ENCODE measurements around the gene MESD. TPM values are rescaled to one million over a fixed set of nuclear protein-coding genes. Genes with fewer than 3 reads are reported as not detected.

The MESD gene
- total and polyA plus RNA-seq, 9 of the 15 experiments (the other 6 are each of a cell fraction or from before 2014, with no cell fraction given) = 11.3 to 39.7 (median 22.8) TPM

DNA sequence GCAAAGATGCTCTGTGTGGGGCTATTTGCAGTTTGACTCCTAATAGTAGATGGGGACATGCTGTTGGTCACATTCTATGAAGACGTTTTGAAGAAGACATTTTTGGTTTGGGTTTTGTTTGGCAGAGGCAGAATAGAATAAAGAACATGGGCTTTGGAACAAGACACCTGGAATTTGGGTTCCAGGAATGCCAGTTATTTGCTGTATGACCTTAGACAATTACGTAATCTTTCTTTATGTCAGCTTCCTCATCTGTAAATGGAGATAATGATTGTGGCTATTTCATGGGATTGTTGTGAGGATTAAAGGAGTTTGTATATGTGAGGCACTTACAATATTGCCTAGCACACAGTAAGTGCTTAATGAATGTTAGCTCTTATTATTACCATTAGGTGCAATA is 91.6 kb downstream of the MESD start:
- Histone ChIP-seq H4K20me1 (replicated peaks; ENCODE audit: control insufficient read depth, insufficient read depth, low read length) (peaks cover 11% of the 10 kb centered on the region), H3K4me2 (ENCODE audit: insufficient read depth, low read length) (no peak overlapping the region), H3K9me3 (replicated peaks; ENCODE audit: control insufficient read depth, insufficient read depth, low read depth, low read length) (0 out of 2 replicates have a peak, but pooled peaks cover 3% of the 10 kb centered on the region), H2AFZ (ENCODE audit: low read depth, low read length) (no peak overlapping the region), H3K27ac (ENCODE audit: extremely low read depth, low read depth, low read length) (no peak overlapping the region), H3K9me1 (ENCODE audit: control insufficient read depth, insufficient read depth, low read length) (no peaks in the 10 kb centered on the region), H3K36me3 (ENCODE audit: control insufficient read depth, insufficient read depth, low read length) (no peaks in the 10 kb centered on the region), H3K4me3 (no peak overlapping the region), H3K79me2 (ENCODE audit: control insufficient read depth, insufficient read depth, low read length) (no peaks in the 10 kb centered on the region), H3K4me1 (replicated peaks in 1 of 2; ENCODE audit: control insufficient read depth in 2 of 2, insufficient read depth in 2 of 2, low read length in 2 of 2) (peaks cover 13 to 14% of the 10 kb centered on the region in 2 experiments; a peak in 4 of 5 replicates), H3K9ac (ENCODE audit: insufficient read depth in 1 of 2, low read depth in 2 of 2, low read length in 2 of 2) (no peak overlapping the region), H3K27me3 (ENCODE audit: control insufficient read depth in 2 of 2, insufficient read depth in 2 of 2, low read length in 2 of 2) (peaks cover 0 to 16% of the 10 kb centered on the region in 2 experiments; a peak in 2 of 5 replicates)
- FAIRE-seq (no peak), ATAC-seq (no peak), DNase-seq (ENCODE audit: extremely low read depth in 1 of 4, low spot score in 3 of 4) (no peak)
- no peak for TF ChIP-seq SMARCC2 (IDR thresholded peaks at IDR 0.05; ENCODE audit: low read depth)
- no peak for TF ChIP-seq ZNF263 (CRISPR knock-in tag; IDR thresholded peaks at IDR 0.05; ENCODE audit: borderline replicate concordance)
- peak; percentile 72 for TF ChIP-seq CEBPB (tag; IDR thresholded peaks at IDR 0.05)
- no peak for TF ChIP-seq PTRF (tag; IDR thresholded peaks at IDR 0.05)
- peak; percentile 16; the same call in 1 of the 2 replicates for TF ChIP-seq CTBP1 (IDR thresholded peaks at IDR 0.05; ENCODE audit: borderline replicate concordance)
- TF ChIP-seq DNMT1 (IDR thresholded peaks at IDR 0.05) = no peak
- no peak for TF ChIP-seq NCOA1 (IDR thresholded peaks at IDR 0.05; ENCODE audit: low read depth)
- no peak for TF ChIP-seq TFAM (CRISPR knock-in tag; conservative IDR thresholded peaks at IDR 0.05)
- TF ChIP-seq JUND (IDR thresholded peaks at IDR 0.05; ENCODE audit: borderline replicate concordance, low read depth, low read length) = no peak
- no peak for TF ChIP-seq JUND (tag; IDR thresholded peaks at IDR 0.05; ENCODE audit: borderline replicate concordance, low read depth, low read length)
- no peak for TF ChIP-seq SRSF3 (IDR thresholded peaks at IDR 0.05; ENCODE audit: insufficient read depth, low read length)
- no peak for TF ChIP-seq CHD1 (IDR thresholded peaks at IDR 0.05; ENCODE audit: low read length)
- TF ChIP-seq ZNF175 (CRISPR knock-in tag; IDR thresholded peaks at IDR 0.05; ENCODE audit: low read depth) = no peak
- TF ChIP-seq CCAR2 (IDR thresholded peaks at IDR 0.05; ENCODE audit: low read depth, low read length) = no peak
- no peak for TF ChIP-seq CEBPG (CRISPR knock-in tag; IDR thresholded peaks at IDR 0.05)
- peak; percentile 51 to 72; a peak in 3 of 4 replicates for TF ChIP-seq CEBPG (tag; conservative IDR thresholded peaks at IDR 0.05 in 1 of 2, IDR thresholded peaks at IDR 0.05 in 1 of 2)
- no peak for TF ChIP-seq RBM25 (IDR thresholded peaks at IDR 0.05; ENCODE audit: low read depth, low read length, severe bottlenecking)
- TF ChIP-seq KDM4B (IDR thresholded peaks at IDR 0.05; ENCODE audit: borderline replicate concordance in 2 of 2, low read depth in 1 of 2) = no peak
- peak; percentile 84 for TF ChIP-seq ATF7 (IDR thresholded peaks at IDR 0.05)
- no peak for TF ChIP-seq PRPF4 (IDR thresholded peaks at IDR 0.05; ENCODE audit: insufficient read depth, low read depth, low read length, poor library complexity, severe bottlenecking)
- ChIA-PET CTCF (ENCODE audit: low intra/inter-chr PET ratio) (no interaction called here), POLR2A (interaction anchor here (0.7 to 1.3 kb wide), 2 partner anchors 14 to 48 kb away, joined by 3 read pairs; no protein-coding TSS in a partner anchor)
- WGBS (ENCODE audit: insufficient coverage, low coverage, missing lambda C conversion rate) = 3% methylated on average over 2 of the region's 2 CpGs
- in situ Hi-C loops (cut with MboI) = no loop called here
- no TSS peak for BruUV-seq (replicated peaks)
- intact Hi-C loops (cut with micrococcal nuclease) = no loop called here
